Cortex of kidney (tissue), 1 donor: ENCODE data around the gene CCDC138.

Experiments used
- DNase-seq: peaks from one replicate; lab custom pipeline; 2025; lab: John Stamatoyannopoulos, UW

The CCDC138 gene

DNA sequence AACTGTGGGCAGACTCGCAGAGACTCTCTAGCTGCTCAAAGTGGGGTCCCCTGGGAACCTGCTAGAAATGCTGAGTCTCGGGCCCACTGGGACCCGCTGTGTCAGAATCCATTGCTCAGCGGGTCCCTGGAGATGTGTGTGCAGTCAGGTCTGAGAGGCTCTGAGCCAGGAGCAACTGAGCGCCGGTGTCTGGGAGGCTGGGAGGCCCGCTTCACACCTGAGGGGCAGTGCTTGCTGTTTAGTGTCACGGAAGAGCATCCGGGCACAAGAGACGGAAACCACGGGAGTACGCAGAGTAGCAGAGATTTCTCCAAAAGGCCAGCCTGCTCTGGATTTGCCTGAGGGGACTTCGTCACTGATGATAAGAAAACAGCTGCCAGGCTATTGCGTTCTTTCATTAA lies 132.4 kb downstream of the CCDC138 start:
- DNase-seq = no peak

DNA sequence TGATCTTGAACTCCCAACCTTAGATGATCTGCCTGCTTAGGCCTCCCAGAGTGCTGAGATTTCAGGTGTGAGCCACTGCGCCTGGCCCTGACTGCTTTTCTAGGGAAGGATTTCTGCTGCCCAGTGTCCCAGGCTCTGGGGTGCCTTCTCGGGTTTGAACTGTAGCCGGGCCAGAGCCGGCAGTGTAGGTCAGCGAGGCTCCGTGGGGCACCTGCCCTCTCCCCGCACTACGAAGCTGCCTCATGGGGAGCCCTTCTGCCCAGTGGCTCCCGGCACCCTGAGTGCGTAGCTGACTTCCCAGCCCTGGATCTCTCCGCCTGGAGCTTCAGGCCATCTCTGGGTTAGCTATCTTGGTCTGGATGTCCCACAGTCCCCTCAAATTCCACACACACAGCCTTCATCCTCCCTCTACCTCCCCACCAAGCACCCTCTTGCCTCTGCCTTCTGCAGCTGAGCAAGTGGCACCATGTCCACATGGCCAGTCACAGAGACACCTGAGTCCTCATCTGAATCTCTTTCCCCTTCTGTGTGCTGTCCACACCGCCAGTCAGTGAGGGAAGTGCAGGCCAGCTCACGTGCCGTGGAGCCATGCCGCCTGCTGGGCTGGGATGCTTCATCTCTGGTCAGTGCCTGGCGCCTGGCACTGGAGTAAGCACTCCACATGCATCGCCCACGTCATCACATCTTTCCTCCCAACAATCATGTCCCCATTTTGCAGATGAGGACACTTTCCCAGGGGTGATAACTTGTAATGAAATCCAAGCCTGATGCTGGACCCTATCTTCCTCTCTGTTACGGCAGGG lies 133.2 kb downstream of the CCDC138 start:
- DNase-seq = no peak

DNA sequence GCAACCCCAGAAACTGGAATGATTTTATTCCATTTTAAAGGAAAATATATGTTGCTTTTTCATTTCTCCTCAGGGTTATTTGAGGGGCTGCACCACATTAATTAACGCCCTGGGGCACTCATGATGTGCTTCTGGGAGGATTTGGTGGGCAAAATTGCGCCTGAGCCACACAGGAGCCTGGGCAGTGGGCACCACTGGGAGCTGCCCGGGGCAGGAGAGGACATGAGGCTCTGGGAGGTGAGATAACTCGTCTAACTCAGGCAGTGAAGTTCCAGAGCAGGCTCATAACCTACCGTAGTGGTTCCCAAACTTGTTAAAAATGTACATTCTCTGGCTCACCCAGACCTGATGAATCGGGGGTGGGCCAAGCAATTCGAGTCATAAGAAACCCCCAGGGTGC lies 134.1 kb downstream of the CCDC138 start:
- no peak for DNase-seq

DNA sequence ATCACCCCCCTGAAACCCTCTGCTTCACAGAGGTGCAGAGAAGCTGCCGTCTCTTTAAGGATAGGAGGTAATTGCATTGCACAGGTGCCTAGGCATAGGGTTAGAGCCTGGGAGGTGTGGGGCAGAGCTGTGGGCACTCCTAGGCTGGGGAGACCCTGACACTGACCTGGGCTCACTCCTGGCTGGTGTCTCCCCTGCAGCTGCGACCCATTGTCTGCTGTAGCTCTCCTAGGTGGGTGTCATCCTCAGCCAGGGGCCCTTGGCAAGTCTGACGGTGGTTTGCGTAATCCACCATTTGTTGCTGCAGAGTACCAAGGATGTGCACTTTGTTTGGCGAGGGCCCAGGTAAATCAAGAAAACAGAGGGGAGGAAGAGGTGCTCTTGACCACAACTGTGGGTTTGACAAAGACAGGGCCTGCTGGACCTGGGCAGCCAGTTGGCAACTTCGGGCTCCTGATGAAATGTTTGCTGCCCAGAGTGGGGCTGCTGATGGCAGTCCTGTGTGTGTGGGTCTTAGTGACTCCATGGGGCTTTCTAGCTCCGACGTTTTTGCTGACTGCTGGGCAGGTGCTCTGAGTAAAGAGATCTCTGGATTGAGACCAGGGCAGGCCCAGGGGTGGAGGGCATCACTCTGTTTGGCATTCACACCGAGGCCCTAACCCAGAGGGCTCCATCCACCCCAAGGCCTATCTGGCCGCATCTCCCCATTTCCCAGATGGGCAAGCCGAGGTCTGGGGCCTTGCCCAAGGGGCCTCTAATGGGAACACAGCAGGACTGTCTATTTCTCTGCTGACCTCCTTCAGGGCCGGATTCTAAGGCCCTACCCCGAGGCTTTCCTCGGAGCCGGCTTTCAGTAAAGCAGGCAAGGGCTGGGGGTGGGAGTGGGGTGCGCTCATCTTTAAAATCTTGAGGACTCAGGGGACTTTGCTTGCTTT lies 134.8 kb downstream of the CCDC138 start:
- no peak for DNase-seq

DNA sequence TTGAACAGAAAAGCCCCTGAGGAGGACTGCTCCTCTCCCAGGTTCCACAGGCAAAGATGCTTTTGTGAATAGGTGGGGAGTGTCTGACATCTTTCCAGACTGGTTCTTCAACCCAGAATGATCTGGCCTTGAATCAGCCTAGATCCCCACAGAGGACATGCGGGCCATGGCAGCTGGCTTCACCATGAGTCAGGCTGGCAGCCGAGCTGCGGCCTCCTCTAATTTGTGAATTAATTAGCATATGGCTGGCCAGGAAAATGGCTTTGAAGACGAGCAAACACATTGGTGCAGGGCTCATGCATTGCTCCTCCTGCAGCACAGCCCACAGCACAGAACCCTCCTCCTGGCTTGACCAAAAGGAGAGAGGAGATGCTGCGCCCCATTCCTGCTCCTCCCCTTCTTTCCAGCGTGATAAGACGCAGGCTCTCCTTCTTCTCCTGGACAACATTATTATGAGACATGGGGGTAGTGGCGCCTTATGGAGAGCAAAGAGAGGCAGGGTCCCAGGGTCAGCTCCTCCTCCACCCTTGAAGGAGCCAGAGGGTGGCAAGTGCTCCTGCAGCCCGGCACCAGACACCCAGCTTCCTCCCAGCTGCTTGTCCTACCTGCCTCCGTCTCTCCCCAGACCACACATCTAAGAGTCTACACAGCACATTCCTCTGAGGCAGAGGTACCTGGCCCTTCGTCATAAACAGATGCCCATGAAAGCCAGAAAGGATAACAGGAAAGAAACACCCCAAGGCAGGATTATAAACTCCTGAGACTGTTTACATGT lies 135.8 kb downstream of the CCDC138 start:
- DNase-seq = no peak

DNA sequence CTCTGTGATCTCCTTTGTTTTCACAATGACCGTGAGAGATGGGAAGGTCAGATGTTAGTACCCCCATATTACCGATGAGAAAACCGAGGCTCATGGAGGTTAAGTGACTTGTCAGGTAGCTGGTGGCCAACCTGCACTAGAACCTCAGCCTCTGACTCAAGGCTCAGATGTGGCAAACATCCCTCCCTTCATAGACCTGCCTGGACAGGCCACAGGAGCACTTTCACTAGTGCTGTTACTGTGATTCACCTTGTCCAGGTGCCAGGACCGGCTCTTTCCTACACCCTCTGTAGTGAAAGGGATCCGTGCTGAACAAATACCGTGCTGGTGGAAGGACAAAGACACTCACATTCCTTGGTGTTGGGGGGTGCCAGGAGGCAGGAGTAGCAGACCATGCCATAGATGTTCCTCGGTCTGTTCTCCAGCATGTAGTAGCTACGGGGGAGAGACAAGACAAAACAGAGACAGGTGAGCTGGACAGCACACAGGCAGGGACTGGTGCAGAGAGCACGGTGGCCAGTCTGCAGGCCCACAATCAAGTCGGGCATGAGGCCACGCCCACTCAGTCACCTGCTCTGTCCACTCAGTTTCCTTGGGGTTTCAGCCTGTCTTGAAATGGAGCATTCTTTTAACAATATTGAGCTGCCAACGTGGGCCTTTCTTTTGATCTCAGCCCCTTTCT lies 136.6 kb downstream of the CCDC138 start:
- no peak for DNase-seq

DNA sequence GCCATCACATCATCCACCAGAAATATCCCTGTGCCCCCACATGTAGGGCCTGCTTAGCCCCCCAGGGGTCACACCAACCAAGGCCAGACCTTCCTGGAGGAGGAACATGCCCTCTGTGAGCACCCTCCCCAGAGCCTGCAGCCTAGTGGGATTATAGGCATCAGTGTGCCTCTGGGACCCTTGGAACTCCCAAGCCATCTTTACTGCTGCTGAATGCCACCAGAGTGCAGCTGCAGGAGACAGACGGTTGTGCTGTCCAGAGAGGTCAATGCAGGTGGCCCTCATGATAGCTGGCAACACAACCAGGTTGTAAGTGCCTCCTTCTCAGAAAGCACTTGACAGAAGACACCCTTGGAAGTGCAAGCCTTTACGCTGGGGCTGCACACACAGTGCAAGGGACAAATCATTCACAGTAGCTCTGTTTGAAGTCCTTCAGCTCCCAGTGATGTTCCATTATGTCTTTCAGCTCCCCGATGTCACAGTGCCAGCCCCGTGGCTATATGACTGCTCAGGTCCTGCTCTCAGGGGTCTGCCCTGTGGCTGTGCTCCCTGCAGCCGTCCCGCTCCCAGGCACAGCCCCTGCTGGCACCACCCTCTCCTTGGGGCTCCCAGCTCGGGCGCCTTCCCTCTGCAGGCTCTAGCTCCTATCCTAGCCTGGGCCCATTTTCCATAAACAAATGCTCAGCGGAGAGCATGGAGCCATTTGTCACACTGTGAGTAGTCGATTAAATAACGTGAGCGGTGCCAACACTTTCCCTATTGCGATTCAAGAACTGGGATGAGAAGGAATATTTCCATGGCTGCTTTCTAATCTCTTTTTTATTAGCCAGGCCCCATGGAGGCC lies 137.4 kb downstream of the CCDC138 start:
- DNase-seq = no peak

DNA sequence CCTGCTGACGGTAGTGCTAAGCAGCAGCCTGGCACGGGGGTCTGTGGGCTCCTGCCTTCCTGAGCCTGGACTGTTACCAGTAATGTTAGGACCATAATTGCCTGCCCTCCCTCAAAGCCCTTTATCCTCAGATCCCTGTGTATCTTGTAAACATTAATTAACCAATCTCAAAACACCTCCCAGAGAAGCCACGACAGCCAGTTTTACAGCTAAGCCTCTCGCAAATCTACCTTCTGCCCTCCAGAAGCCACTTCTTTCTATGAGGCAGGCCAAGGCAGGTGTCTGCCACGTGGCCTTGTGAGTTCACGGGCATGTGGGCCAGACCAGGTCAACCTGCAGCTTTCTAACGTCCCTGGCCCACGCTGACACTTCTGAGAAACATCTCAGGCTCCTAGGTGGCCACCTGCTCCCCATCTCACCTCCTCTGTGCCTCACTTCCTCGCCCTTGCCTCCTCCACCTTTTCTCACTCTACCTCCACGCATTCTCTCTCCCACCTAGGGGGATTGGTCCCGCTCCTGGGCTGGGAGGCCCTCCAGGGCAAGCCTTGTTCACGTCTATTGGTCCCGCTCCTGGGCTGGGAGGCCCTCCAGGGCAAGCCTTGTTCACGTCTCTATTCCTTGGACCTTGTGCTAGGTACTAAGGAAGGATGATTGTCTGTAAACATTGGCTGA lies 138.1 kb downstream of the CCDC138 start:
- no peak for DNase-seq

DNA sequence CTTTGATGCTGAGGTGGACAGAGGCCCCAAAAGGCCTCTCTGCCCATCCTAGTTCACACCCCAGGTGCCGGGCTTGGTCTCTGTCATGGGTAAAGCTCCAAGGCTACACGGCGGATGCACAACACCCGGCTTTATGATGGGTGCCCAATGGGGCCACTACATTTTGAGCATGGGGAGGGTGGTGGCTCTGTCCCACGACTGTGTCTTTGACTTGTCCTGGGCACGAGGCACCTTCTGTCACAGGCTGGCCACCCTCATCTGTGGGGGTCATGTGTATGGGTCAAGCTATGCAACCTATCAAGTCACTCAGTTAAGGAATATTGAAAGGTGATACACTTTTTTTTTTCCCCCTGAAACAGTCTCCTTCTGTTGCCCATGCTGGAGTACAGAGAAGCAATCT lies 138.7 kb downstream of the CCDC138 start:
- DNase-seq = no peak

DNA sequence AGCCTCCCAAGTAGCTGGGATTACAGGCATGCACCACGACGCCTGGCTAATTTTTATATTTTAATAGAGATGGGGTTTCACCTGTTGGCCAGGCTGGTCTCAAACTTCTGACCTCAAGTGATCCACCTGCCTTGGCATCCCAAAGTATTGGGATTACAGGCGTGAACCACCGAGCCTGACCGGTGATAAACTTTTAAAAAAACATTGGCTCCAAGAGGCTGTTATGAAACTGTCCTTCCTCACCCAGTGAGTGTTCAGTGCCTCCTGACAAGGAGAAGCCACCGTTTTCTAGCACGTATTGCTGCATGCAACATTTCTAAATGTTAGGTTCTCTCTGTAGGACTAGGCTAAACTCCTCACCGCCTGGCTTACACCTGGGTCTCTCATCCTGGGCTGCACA lies 139.2 kb downstream of the CCDC138 start:
- no peak for DNase-seq
